CD4-positive, alpha-beta T cell (primary cell): ENCODE results near the gene SMIM38. TPM values are rescaled to one million over a fixed set of nuclear protein-coding genes. Genes with fewer than 3 reads are reported as not detected.

ENCODE experiments used
- ATAC-seq: fragments of 200-7000 bp; cut with Tn5 transposase; one replicate; pipeline ENCODE4 v1.10.0; 2022; ENCODE audit warnings: mild to moderate bottlenecking; ENCODE audit not compliant: poor library complexity
- CTCF ChIA-PET: fragments of 350-600 bp; sonication (Branson Sonifier 250); formaldehyde crosslinking; loops from one replicate; lab custom pipeline; 2021; ENCODE audit warnings: antibody characterized with exemption, inconsistent platforms; lab: Charles Lee
- POLR2A ChIA-PET: fragments of 350-600 bp; sonication (Branson Sonifier 250); formaldehyde crosslinking; loops from one replicate; lab custom pipeline; 2021; ENCODE audit warnings: antibody characterized with exemption, inconsistent platforms; lab: Charles Lee
- DNase-seq, 14 experiments: peaks; one replicate each; pipeline ENCODE4 v3.0.0-alpha.2; 2013 to 2020; ENCODE audit warnings: mixed read lengths in 2 of 14
- H3K27ac ChIP-seq, 2 donors: one replicate each; pipeline versions ENCODE4 v1.5.1 to v1.7.0; 2013; ENCODE audit warnings: low read length in 2 of 2, low read depth in 1 of 2, mild to moderate bottlenecking in 1 of 2
- H3K27me3 ChIP-seq, 2 experiments: 1 replicate in 1 of 2; 2 replicates in 1 of 2; pipeline versions ENCODE4 v1.6.1 to v1.7.0; 2013; ENCODE audit warnings: low read length in 2 of 2, control low read depth in 1 of 2, mild to moderate bottlenecking in 1 of 2, moderate library complexity in 1 of 2; ENCODE audit not compliant: insufficient read depth in 2 of 2, control insufficient read depth in 1 of 2
- H3K36me3 ChIP-seq: one replicate; pipeline ENCODE4 v1.6.1; 2013; ENCODE audit warnings: low read length, control low read depth; ENCODE audit not compliant: insufficient read depth
- H3K4me1 ChIP-seq: one replicate; pipeline ENCODE4 v1.6.1; 2013; ENCODE audit warnings: low read length, control low read depth; ENCODE audit not compliant: insufficient read depth
- H3K4me3 ChIP-seq: one replicate; pipeline ENCODE4 v1.5.1; 2013; ENCODE audit warnings: mild to moderate bottlenecking, low read length, moderate library complexity
- H3K9me3 ChIP-seq, 2 experiments: 1 replicate in 1 of 2; 2 replicates in 1 of 2; pipeline versions ENCODE4 v1.6.1 to v1.7.0; 2013; ENCODE audit warnings: low read length in 2 of 2, mild to moderate bottlenecking in 2 of 2, control low read depth in 1 of 2, moderate library complexity in 1 of 2; ENCODE audit not compliant: control insufficient read depth in 1 of 2, insufficient read depth in 1 of 2
- H3K27ac Mint-ChIP-seq: one replicate; pipeline ENCODE4 v1.8.0; 2020; ENCODE audit warnings: mixed read lengths
- H3K27me3 Mint-ChIP-seq: one replicate; pipeline ENCODE4 v1.8.0; 2021; ENCODE audit warnings: mixed read lengths
- H3K36me3 Mint-ChIP-seq: one replicate; pipeline ENCODE4 v1.8.0; 2021; ENCODE audit warnings: low read depth, mixed read lengths
- H3K4me1 Mint-ChIP-seq: one replicate; pipeline ENCODE4 v1.8.0; 2021; ENCODE audit warnings: low read depth, mixed read lengths
- H3K4me3 Mint-ChIP-seq: one replicate; pipeline ENCODE4 v1.8.0; 2020; ENCODE audit warnings: mild to moderate bottlenecking, mixed read lengths
- H3K9me3 Mint-ChIP-seq: one replicate; pipeline ENCODE4 v1.8.0; 2020; ENCODE audit warnings: mixed read lengths
- intact Hi-C, 2 experiments: fragments of 100-400 bp; cut with DNase I in 1 of 2; cut with micrococcal nuclease in 1 of 2; formaldehyde crosslinking; loops; one replicate each; pipeline versions ENCODE4 v1.15.1 to v1.9.0; 2023 to 2025; cut with DNase I, micrococcal nuclease
- total RNA-seq, 174 experiments: library from RNA in 2 of 174; stranded (reverse) in 2 of 174; gene quantifications; one replicate each; pipeline ENCODE4 v1.2.3 and lab custom pipeline; 2021 to 2026
- TF ChIP-seq, protein P1 (sequence below): fragments of 200-600 bp; IDR thresholded peaks from one replicate; pipeline ENCODE4 v1.8.0; 2022; ENCODE audit warnings: antibody characterized with exemption, mild to moderate bottlenecking

Gene SMIM38
- total RNA-seq, 2 experiments from 2014 or later, result 0.08 to 0.30 TPM

DNA sequence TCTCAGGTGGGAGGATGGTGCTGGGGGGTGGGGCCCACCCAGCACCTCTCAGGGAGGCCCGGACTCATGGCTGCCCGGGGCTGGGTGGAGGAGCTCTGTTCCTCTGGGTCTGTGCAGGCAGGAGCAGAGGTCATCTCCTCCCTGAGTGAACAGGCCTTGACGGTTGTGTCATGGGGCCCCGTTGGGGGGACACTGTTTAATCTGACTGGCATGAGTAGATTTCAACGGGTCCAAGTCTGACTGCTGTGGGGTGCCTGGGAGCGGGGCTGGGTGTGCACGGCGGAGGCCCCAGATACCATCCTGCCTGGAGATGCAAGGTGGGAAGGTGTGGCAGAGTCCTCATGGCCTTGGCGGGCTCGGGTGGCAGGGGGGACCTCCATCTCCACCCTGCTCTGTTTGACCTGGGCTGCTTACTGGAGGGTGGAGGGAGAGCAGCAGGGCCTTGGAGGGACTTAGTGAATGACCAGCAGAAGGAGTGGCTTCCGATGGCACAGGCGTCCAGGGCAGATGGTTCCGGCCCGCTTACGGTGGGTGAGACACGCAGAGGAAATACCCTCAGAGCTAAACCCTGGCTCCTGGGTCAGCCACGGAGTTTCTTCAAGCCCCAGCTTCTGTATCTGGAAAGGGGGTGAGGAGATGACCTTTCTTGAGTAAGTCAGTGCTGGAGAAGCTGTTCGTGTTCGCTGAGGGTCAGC lies 48.7 kb downstream of the SMIM38 start:
- no peaks in the 10 kb centered on the region for H3K36me3 Mint-ChIP-seq
- H3K27ac ChIP-seq, result no peak overlapping the region
- H3K4me3 ChIP-seq, result no peak overlapping the region
- ATAC-seq (no peak), DNase-seq (peak in 1 of 14 experiments; percentile 19)
- peaks cover 0 to 9% of the 10 kb centered on the region in 2 experiments for H3K9me3 ChIP-seq
- H3K4me1 Mint-ChIP-seq, result no peaks in the 10 kb centered on the region
- POLR2A ChIA-PET, result no interaction called here
- TF ChIP-seq, protein P1, sequence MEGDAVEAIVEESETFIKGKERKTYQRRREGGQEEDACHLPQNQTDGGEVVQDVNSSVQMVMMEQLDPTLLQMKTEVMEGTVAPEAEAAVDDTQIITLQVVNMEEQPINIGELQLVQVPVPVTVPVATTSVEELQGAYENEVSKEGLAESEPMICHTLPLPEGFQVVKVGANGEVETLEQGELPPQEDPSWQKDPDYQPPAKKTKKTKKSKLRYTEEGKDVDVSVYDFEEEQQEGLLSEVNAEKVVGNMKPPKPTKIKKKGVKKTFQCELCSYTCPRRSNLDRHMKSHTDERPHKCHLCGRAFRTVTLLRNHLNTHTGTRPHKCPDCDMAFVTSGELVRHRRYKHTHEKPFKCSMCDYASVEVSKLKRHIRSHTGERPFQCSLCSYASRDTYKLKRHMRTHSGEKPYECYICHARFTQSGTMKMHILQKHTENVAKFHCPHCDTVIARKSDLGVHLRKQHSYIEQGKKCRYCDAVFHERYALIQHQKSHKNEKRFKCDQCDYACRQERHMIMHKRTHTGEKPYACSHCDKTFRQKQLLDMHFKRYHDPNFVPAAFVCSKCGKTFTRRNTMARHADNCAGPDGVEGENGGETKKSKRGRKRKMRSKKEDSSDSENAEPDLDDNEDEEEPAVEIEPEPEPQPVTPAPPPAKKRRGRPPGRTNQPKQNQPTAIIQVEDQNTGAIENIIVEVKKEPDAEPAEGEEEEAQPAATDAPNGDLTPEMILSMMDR, result no peak
- no peaks in the 10 kb centered on the region for H3K27me3 Mint-ChIP-seq
- H3K36me3 ChIP-seq, result no peaks in the 10 kb centered on the region
- H3K4me3 Mint-ChIP-seq, result no peak overlapping the region
- intact Hi-C loops, result no loop called here
- H3K4me1 ChIP-seq, result no peaks in the 10 kb centered on the region
- H3K27me3 ChIP-seq, result no peaks in the 10 kb centered on the region
- H3K27ac Mint-ChIP-seq, result no peak overlapping the region
- no peaks in the 10 kb centered on the region for H3K9me3 Mint-ChIP-seq
- CTCF ChIA-PET, result no interaction called here

GRCh38 chr11:69204941-69205742 lies 49.4 kb downstream of the SMIM38 start:
- peaks cover 0 to 9% of the 10 kb centered on the region in 2 experiments for H3K9me3 ChIP-seq
- intact Hi-C loops, result no loop called here
- ATAC-seq, result no peak
- TF ChIP-seq, protein P1, result no peak
- CTCF ChIA-PET, result no interaction called here
- POLR2A ChIA-PET, result no interaction called here
- Mint-ChIP-seq H3K27ac (no peak overlapping the region), H3K27me3 (peaks cover 4% of the 10 kb centered on the region), H3K4me1 (no peaks in the 10 kb centered on the region), H3K36me3 (no peaks in the 10 kb centered on the region), H3K9me3 (no peaks in the 10 kb centered on the region), H3K4me3 (no peak overlapping the region)
- H3K27me3 ChIP-seq, result no peaks in the 10 kb centered on the region
- H3K27ac ChIP-seq, result no peak overlapping the region
- peak in 1 of 14 experiments; percentile 24 for DNase-seq
- H3K4me1 ChIP-seq, result no peaks in the 10 kb centered on the region
- H3K36me3 ChIP-seq, result no peaks in the 10 kb centered on the region
- no peak overlapping the region for H3K4me3 ChIP-seq

Other genes starting within 250 kb of the SMIM38 start
- gene MRGPRD, start 174.9 kb upstream of the SMIM38 start, total RNA-seq, result not detected
- gene MRGPRF, start 142.7 kb upstream of the SMIM38 start, total RNA-seq, result not detected
- 10 to 100 TPM; 10.2 to 11.5 TPM for gene TPCN2, start 107.0 kb upstream of the SMIM38 start, total RNA-seq
- not detected for gene MYEOV, start 138.2 kb downstream of the SMIM38 start, total RNA-seq